GM18858 (cell line): Measurements from ENCODE around the gene KRT36.

Experiments
- ATAC-seq: cut with Tn5 transposase; IDR thresholded peaks from one replicate; pipeline ENCODE4 v1.9.1; 2021; ENCODE audit not compliant: unreplicated experiment

Gene KRT36

DNA sequence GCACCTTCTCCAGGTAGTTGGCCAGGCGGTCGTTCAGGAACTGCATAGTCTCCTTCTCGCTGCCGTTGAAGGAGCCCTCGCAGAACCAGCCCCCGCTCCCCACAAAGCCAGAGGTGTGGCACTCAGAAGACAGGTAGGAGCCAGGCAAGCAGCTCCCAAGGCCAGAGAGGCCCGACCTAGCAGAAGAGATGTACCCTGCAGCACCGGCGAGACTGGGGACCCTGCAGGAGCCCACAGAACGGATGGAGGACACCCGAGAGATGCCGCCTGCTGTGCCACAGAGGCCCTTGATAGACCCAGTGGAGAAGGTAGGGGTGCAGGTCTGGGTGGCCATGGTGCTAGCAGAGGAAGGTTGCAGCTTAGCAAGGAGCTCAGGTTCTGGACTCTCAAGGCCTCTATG is at the start of gene KRT36:
Gene KRT36, minus strand, starts transcription at position 380 of the 400 bp plus-strand sequence. Its CDS starts 46 bp downstream, at position 334.
- no peak for ATAC-seq

DNA sequence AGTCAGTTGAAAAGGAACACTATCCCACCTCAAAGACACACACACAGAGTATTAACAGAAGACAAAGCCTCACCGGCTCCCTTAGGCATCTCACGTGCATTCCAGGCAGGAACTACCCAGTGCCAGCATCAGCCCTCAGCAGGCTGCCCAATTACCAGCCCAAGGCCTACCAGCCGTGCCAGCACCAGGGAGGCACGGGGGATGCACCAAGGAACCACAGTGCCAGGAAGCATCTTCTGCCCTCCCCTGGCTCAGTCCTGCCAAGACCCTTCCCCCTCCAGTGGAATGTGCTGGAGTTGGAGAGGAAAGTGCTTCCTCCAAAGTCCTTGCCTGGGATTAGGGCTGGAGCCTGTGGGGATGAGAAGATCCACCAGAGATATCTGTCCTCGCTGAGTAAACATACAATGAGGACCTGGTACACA is 49.4 kb upstream of the KRT36 start:
- no peak for ATAC-seq

DNA sequence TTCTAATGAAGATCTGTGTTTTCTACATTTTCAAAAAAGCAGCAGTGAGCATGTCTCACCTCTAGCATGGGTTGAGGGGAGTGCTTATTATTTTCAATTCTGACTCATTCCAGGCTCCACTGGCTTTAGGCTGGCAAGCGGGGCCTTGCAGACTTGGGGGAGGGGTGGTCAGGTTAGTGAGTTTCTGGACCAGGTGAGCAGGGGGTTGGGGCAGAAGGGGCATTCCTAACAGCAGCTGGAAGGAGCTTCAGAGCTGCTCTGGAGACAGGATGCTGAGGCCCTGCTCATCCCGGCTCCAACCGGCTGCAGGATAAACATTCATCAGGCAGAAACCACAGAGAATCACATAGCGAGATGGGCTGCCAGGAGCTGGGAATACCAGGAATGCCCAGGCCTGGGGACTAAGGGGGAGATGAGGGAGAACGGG is 48.9 kb upstream of the KRT36 start:
- no peak for ATAC-seq

DNA sequence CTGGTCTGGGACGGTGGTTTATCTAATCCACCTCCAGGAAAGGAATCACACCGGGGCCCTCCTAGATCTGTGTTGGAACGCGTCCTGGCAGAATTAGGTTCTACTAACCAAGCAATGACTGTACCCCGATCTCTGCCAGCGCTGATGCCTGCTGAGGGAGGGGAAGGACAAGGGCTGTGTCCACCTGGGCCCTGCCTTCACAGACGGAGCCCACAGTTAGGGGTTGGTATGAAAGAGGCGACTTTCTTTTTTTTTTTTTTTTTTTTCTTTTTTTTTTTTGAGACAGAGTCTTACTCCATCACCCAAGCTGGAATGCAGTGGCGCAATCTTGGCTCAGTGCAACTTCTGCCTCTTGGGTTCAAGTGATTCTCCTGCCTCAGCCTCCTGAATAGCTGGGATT is 48.3 kb upstream of the KRT36 start:
- ATAC-seq, result no peak

DNA sequence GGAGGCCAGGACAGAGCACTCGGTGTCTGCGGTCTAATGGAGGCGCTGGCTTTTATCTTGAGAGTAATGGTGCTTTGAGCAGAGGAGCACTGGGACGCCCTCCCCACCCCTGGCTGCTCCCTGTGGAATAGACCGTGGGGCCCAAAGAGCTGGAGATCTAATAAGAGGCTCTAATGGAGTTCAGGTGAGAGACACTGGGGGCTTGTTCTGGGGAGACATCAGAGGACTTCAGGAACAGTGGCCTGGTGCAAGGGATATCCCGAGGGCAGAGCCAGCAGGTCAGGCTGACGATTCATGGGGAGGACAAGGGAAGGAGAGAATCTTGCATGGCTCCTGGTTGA is 47.9 kb upstream of the KRT36 start:
- no peak for ATAC-seq

DNA sequence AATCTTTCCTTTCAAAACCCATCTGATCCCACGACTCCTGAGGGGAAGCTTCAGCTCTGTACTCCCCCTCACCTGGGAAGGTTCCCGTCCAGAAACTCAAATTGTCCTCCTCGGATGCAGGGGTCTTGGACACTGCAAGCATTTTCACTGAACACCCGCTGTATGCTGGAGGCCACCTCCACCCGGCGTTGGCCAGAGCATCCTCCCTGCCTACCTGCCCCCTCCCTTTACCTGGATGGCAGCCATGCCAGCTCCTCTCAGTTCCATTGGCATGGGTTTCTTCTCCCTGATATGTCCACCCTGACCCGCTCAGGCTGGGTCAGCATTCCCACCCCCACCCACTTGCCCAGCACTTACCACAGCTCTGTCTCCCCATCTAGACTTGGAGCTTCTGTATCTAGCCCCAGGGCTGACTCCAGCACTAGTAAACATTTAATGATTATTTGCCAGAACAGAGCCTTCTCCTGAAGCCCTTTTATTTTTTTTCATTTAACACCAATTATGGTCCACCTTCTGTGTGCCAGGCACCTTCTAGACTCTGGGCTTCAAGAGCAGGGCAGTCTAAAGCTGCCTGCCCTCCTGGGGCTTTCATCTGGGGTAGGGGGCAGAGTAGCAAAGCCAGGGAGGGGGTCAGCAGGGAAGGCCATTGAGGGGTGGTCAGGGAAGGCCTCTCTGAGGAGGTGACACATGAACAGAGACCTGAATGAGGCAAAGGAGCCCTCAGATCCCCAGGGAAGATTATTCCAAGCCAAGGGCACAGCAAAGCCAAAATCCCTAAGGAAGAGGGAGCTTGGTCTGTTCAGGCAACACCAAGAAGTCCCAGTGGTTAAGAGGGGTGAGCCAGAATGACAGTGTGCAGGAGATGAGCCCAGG is 47.3 kb upstream of the KRT36 start:
- no peak for ATAC-seq

DNA sequence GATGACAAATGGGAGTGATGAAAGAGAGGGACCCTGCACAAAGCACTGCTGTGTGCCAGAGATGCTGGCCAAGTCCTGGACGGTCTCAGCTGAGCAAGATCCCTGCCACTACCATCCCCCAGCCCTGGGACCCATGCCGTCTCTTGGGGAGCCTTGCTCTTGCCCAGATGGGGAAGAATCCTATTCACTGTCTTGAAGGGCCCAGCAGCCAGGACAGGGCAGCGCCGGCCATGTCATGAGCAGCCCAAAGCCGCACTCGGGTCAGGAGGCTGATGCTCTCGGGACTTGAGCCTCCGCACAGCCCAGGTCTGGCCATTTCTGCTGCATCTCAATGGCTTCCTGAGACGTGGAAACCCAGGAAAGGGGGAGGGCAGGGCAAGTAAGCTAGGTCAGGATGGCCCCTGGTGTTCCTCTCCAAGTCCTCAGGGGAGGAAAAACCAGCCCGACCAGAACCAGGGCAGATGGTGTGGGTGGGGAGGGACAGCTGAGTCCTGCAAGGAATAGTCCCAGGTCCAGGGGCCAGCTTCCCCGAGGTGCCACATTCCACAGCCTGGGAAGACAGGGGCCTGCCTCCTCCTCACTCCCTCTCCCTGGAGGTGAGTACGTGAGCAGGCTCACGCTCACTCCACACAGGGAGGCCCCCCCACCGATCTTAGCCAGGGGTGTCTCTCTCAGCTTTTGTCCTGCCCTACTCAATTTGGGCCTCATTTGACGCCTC is 46.2 kb upstream of the KRT36 start:
- ATAC-seq, result no peak

DNA sequence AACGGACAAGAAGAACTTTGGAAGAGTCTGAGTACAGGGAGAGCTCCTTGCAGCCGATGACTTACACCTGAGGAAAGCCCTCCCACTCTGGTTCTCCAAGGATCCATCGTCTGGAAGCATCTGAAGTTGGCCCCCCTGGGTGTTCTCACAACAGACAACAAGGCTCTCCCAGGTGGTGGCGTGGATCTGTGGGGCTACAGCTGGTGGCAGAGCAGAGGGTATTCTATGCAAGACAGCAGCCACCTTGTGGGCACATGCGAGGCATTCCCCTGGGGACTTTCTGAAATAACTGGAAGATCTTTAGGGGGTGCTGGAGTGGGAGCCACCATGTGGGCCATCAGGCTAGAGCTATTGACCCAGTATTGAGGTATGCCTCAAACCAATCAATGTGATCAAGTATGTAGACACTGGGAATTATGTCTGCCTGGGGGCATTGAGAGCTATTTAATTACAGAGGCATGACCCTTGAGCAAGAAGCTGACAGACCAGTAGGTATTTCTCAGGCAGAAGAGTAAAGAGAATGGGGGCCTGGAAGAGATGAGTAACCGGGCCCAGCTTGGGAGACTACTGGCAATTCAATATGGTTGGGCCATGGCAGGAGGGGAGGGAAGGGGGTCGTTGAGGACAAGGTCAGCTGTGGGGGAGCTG is 45.3 kb upstream of the KRT36 start:
- no peak for ATAC-seq

DNA sequence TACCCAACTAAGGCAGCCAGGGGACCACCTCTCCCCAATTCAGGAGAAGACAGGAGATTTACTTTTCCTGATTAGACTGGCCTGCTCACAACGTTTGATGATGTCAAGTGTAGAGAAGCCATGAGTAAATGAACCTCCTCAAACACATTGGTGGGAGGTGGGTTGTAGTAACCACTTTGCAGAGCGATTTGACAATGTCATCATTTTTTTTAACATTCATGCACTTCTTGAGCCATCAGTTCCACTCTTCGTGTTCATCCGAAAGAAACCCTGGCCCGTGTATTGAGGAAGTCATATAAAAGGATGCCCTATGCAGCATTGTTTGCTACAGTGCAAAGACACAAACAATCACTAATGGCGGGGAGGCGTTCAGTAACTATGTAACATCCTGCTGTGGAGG is 43.9 kb upstream of the KRT36 start:
- ATAC-seq, result no peak

DNA sequence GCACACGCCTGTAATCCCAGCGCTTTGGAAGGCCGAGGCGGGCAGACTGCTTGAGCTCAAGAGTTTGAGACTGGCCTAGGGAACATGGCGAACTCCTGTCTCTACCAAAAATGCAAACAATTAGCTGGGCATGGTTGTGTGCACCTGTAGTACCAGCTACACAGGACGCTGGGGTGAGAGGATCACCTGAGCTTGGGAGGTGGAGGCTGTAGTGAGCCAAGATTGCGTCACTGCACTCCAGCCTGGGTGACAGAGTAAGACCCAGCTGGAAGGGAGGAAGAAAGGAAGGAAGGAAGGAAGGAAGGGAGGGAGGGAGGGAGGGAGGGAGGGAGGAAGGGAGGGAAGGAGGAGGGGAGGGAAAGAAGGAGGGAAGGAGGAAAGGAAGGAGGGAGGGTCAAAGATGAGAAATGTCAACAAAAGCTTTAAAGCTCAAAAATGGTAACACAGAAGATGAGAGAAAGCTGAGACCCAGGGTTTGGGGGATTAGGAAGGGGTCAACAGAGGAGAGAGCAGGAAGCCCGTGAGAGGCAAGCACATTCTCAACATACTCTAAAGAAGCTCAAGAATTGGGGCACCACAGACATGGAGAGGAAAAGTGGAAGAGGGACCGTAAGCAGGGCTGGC is 43.3 kb upstream of the KRT36 start:
- no peak for ATAC-seq

DNA sequence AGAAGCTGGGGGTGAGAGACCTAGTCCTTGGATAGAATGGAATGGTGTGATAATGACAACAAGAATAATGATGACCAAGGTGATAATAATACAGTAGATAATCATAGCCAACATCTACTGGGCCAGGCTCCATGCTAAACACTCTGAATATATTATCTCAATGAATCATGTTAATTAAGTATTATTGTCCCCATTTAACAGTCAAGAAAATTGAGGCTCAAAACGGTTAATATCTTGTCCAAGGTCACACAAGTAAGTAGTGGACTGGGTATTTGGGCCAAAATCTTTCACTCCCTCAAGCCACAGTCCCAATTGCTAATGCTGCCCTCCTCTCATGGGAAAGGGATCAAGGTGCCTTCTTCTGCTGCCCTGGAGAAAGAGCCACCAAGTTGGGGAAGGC is 42.3 kb upstream of the KRT36 start:
- no peak for ATAC-seq

DNA sequence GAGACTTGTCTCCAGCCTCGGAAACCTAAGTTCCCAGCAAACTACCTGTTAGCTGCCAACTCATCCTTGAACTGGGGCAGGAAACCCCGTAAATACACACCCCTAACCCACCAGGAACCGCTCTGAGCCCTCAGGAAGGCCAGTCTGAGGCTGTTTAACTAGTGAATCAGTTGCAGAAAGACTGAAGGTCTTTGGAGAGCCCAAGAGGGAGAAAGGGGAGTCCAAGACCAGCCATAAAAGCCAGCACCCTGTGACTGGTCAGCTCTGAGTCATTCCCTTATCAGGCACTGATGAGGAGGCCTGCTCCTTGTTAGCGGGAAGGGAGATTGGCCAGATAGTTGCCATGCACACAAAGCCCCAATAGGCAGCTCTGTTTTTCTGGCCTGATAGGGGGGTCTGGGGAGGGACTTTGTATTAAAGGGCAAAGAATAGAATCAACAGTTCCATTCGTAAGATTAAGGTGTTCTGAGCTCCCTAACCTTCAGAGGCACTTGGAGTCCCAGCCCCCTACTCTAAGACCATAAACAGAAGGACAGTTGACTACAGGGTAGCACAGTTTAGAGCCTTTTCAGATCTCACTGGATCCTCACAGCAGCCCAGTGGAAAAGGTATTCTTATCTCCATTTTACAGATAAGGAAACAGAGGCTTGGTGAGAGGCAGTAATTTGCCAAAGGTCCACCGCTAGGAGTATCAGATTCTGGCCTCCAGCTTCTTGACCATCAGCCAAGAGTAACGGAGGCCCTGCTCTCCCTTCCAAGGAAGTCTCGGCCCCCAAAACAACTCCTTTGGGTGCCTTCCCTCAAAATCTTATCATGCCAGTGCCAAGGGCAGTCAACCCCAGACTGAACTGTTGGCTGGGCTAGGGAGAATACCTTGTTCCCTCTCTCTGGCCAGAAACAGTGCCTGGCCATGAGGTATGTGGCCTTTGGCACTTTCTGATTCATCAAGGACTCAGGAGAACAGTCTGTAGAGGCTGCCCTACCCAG is 40.6 kb upstream of the KRT36 start:
- no peak for ATAC-seq

DNA sequence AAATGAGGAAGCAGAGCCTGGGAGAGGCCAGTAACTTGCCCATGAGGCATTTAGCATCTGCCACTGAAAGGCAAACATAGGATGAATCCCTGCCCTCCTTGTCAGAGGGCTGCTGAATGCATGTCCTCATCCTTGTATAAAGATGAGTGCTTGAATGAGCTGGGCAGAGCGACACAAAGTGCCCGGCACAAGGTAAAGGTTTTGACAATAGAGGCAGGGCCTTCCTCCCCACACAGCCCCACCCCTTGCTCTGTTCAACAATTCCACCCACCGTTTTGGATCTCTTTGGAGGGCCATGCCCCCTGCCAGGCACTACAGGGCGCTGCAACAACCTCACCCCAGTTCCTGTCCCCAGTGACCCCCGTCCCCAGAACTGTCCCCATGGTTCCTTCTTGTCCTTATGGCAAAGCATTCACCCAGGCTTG is 39.8 kb upstream of the KRT36 start:
- ATAC-seq, result no peak

DNA sequence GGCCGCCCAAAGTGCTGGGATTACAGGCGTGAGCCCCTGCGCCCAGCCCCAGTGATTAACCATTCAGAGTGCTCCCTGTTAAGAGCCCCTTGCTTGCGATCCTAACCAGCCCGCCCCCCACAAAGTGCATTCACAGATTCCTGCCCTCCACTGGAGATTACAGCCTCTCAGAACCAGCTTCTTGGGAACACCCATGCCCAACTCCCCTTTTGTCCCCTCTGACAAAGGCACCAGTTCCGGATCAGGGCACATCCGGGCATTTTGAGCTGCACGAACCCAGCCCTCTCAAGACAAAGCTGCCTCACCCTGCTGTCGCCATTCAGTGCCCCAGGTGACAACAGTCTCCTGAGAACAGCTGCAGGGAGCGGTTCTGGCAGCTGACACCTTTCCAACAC is 39.2 kb upstream of the KRT36 start:
- ATAC-seq, result no peak

DNA sequence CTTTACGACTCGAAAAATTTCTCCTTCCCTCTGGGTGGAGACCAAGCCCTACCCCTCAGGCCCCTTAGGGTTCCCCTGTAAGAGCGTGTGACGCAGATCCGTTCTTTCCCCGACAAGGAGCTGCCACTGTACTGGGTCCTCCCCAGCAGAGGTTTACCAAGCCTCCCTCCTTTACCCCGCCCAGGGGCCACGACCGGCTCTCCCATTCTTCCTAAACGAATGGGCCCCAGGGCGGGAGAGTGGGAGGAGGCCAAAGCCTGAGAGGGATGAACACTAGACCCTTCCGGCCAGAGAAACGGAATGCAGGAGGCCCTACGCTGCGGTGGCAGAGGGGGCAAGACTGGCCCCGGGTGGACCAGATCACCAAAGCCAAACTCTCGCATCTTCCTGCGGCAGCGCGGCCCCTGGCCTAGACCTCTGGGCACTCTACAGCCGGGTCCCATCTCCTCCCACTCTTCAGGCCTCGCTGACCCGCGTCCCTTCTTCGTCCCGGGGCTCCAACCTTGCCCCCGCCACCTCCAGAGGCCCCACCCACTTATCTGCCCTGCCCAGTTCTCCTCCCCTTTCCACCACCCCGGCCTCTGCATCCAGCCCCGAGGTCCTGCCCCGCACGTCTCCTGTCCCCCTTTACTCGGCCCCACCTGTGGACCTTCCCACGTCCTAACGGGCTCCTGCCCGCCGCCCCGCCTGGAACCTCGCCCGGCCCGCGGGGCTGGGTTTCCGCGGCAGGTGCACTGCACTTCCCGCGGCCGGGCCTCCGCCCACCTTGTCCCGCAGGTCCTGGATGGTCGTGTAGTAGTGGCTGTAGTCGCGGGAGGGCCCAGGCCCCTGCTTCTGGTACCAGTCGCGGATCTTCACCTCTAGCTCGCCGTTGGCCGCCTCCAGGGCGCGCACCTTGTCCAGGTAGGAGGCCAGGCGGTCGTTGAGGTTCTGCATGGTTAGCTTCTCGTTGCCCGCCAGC is 37.6 kb upstream of the KRT36 start:
- no peak for ATAC-seq

DNA sequence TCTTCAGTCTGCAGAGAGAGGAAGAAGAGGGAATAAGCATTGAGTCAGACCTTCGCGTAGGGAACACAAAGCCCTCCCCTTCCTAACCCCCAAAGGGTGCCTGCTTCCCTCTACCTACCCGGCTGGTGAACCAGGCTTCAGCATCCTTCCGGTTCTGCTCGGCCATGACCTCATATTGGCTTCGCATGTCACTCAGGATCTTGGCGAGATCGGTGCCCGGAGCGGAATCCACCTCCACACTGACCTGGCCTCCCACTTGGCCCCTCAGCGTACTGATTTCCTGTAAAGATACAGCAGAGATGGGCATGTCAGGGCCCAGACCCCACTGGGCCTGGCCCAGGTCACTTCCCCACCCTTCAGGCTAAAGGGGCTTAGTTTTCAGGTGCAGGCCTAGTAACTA is 34.6 kb upstream of the KRT36 start:
- ATAC-seq, result no peak

DNA sequence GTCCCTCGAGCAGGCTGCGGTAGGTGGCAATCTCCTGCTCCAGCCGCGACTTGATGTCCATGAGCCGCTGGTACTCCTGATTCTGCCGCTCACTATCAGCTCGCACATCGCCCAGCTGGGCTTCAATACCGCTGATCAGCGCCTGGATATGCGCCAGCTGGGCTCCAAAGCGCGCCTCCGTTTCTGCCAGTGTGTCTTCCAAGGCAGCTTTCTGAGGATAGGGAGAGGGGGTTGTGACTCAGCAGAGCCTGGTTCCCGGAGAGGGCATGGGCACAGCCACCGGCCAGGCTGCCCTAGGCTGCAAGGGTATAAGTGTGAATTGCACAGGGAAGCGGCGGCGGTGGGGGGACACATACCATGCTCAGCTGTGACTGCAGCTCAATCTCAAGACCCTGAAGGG is 34.1 kb upstream of the KRT36 start:
- no peak for ATAC-seq

DNA sequence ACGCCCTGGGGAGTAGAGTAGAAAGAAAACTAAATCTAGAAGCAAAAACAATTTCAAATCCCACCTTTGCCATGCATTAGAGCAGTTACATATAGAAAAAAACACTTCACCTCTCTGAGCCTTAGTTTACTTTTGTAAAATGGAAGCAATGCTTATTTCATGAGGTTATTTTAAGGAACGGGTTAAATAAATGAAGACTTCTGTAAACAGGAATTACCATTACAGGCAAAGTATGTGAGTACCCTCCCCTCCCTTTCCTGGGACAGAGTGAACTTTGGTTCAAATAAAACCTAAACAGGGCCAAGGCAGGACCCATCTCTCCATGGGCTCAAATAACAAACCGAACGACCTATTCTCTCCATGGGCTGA is 33.5 kb upstream of the KRT36 start:
- no peak for ATAC-seq
